Mesothelial cell of epicardium (in vitro differentiated cells): ENCODE data around the gene PRR27. TPM values are rescaled to one million over a fixed set of nuclear protein-coding genes. Genes with fewer than 3 reads are reported as not detected.

Source experiments
- DNase-seq, 2 experiments: peaks; one replicate each; pipeline ENCODE4 v3.0.0; 2021; ENCODE audit warnings: low spot score in 2 of 2; ENCODE audit not compliant: unreplicated experiment in 2 of 2
- H3K27ac Mint-ChIP-seq: 2 replicates; pipeline ENCODE4 v1.8.0; 2021; ENCODE audit warnings: mixed read lengths
- H3K27me3 Mint-ChIP-seq: 2 replicates; pipeline ENCODE4 v1.8.0; 2021; ENCODE audit warnings: low read depth, mixed read lengths
- H3K36me3 Mint-ChIP-seq: 2 replicates; pipeline ENCODE4 v1.8.0; 2021; ENCODE audit warnings: mixed read lengths
- H3K4me1 Mint-ChIP-seq: 2 replicates; pipeline ENCODE4 v1.8.0; 2021; ENCODE audit warnings: mixed read lengths
- H3K4me3 Mint-ChIP-seq: 2 replicates; pipeline ENCODE4 v1.8.0; 2021; ENCODE audit warnings: mild to moderate bottlenecking, moderate library complexity, mixed read lengths
- H3K9me3 Mint-ChIP-seq: 2 replicates; pipeline ENCODE4 v1.8.0; 2021; ENCODE audit warnings: mixed read lengths
- CTCF ChIP-seq: fragments of 200-600 bp; sonication (generic); IDR thresholded peaks from one replicate; pipeline ENCODE4 v1.5.0; 2021; ENCODE audit warnings: antibody characterized with exemption; ENCODE audit not compliant: unreplicated experiment
- total RNA-seq: library from RNA; stranded (reverse); gene quantifications from 3 replicates; pipeline ENCODE4 v1.2.1, GENCODE V29; 2021

PRR27 gene
- not detected in 3 replicates for total RNA-seq

GRCh38 chr4:70153937-70154336 lies at the start of gene PRR27:
PRR27 (plus strand) TSS chr4:70154237; CDS start chr4:70154376, 139 bp downstream.
- Mint-ChIP-seq H3K4me1 (peaks cover 9% of the 10 kb centered on the region), H3K27me3 (no peaks in the 10 kb centered on the region), H3K9me3 (no peaks in the 10 kb centered on the region), H3K27ac (no peak within 1 kb of the TSS), H3K4me3 (no peak within 1 kb of the TSS), H3K36me3 (no peaks in the 10 kb centered on the region)
- DNase-seq: no peak
- TF ChIP-seq CTCF: no peak

DNA sequence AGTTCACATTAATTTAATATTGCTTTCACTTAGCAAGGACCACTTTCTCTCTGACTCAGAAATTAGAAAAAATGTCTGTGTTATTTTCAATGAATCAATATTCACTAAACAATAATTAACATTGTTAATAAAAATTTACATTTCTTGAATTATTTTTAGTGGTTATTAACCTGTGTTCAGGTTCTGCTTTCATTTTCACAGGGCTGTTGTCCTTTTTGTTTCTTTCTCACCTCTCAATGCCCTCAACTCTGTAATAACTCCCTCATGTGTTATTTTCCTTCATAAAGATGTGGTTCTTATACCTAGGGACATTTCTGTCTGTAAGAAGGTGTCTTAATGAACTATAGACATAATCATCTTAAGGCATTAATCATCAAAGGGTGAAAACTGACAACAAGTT lies 43.1 kb upstream of the PRR27 start:
- Mint-ChIP-seq H3K27me3 (no peaks in the 10 kb centered on the region), H3K36me3 (no peaks in the 10 kb centered on the region), H3K4me1 (peaks cover 2% of the 10 kb centered on the region), H3K27ac (no peak overlapping the region), H3K4me3 (no peak overlapping the region), H3K9me3 (peaks cover 3% of the 10 kb centered on the region)
- no peak for DNase-seq
- TF ChIP-seq CTCF: no peak

DNA sequence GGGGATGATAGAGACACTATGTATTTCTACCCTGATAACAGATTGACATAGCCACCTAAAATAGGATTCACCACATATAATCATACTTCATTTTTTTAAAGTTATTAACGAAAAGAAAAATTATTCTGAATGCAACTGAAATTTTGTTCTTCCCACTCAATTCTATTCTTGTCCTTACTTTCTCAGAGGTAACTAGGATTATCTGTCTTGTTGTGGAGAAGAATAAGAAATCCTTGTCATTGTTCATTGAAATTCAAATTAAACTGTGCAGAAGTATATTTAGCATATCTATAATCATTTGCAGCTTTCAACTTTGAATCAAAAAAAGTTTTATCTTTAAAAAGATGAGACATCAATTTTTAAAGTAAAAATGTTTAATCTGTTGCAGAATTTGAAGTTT lies 40.4 kb upstream of the PRR27 start:
- TF ChIP-seq CTCF: no peak
- H3K9me3 Mint-ChIP-seq: no peaks in the 10 kb centered on the region
- no peaks in the 10 kb centered on the region for H3K36me3 Mint-ChIP-seq
- H3K27ac Mint-ChIP-seq: no peak overlapping the region
- H3K4me3 Mint-ChIP-seq: no peak overlapping the region
- peaks cover 2% of the 10 kb centered on the region for H3K4me1 Mint-ChIP-seq
- H3K27me3 Mint-ChIP-seq: no peaks in the 10 kb centered on the region
- no peak for DNase-seq

DNA sequence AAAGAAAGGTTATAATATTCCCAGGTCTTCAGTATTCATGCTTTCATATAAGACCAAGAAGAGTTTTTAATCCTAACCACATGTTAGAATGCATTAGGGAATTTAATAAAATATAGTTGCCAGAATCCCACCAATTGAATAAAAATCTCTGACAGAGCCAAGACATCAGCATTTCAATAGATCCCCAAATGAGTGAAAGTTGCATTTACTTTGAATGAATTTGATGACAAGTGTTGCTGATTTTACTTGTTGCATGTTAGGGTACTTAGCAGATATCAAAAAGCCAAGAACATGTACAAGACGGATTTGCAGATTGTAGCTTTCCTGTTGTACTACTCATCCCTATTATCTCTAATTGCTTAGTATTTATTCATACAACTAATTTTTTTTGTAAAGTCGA lies 39.9 kb upstream of the PRR27 start:
- H3K36me3 Mint-ChIP-seq: no peaks in the 10 kb centered on the region
- no peak overlapping the region for H3K27ac Mint-ChIP-seq
- H3K4me1 Mint-ChIP-seq: peaks cover 2% of the 10 kb centered on the region
- H3K4me3 Mint-ChIP-seq: no peak overlapping the region
- no peak for DNase-seq
- no peak for TF ChIP-seq CTCF
- no peaks in the 10 kb centered on the region for H3K9me3 Mint-ChIP-seq
- H3K27me3 Mint-ChIP-seq: no peaks in the 10 kb centered on the region

GRCh38 chr4:70120323-70120722 lies 33.7 kb upstream of the PRR27 start:
- Mint-ChIP-seq H3K4me1 (no peaks in the 10 kb centered on the region), H3K27me3 (no peaks in the 10 kb centered on the region), H3K36me3 (no peaks in the 10 kb centered on the region), H3K4me3 (no peak overlapping the region), H3K27ac (no peak overlapping the region), H3K9me3 (peaks cover 14% of the 10 kb centered on the region)
- no peak for DNase-seq
- no peak for TF ChIP-seq CTCF

- H3K9me3 Mint-ChIP-seq: no peaks in the 10 kb centered on the region
- no peak overlapping the region for H3K4me3 Mint-ChIP-seq
- peak overlapping the region; percentile 64 for H3K27ac Mint-ChIP-seq
- TF ChIP-seq CTCF: no peak
- peaks cover 2% of the 10 kb centered on the region for H3K4me1 Mint-ChIP-seq
- DNase-seq: no peak
- no peaks in the 10 kb centered on the region for H3K36me3 Mint-ChIP-seq
- no peaks in the 10 kb centered on the region for H3K27me3 Mint-ChIP-seq
Measured at GRCh38 chr4:70133473-70133872, 20.6 kb upstream of the PRR27 start.
